ENCODE measurements around the gene KCNH1. TPM values are rescaled to one million over a fixed set of nuclear protein-coding genes. Genes with fewer than 3 reads are reported as not detected.
"Not testable (repeated sequence)": the region's sequence is repeated elsewhere in the genome, so short reads cannot be mapped to it uniquely, and the experiment has no call there.

Gene KCNH1
- total RNA-seq, 4 donors from 2014 or later, result not detected

GRCh38 chr1:210981490-210981889 lies 152.5 kb downstream of the KCNH1 start:
- intact Hi-C loops (cut with DNase I; ENCODE audit: low total_unique reads), result no loop called here
- 82 to 96% methylated on average over 1 of the region's 1 CpG for WGBS, 2 donors
- no peak overlapping the region for H3K4me3 ChIP-seq (ENCODE audit: low read depth, poor library complexity, severe bottlenecking)
- TF ChIP-seq POLR2A (IDR thresholded peaks at IDR 0.05), result no peak
- TF ChIP-seq, protein P1, sequence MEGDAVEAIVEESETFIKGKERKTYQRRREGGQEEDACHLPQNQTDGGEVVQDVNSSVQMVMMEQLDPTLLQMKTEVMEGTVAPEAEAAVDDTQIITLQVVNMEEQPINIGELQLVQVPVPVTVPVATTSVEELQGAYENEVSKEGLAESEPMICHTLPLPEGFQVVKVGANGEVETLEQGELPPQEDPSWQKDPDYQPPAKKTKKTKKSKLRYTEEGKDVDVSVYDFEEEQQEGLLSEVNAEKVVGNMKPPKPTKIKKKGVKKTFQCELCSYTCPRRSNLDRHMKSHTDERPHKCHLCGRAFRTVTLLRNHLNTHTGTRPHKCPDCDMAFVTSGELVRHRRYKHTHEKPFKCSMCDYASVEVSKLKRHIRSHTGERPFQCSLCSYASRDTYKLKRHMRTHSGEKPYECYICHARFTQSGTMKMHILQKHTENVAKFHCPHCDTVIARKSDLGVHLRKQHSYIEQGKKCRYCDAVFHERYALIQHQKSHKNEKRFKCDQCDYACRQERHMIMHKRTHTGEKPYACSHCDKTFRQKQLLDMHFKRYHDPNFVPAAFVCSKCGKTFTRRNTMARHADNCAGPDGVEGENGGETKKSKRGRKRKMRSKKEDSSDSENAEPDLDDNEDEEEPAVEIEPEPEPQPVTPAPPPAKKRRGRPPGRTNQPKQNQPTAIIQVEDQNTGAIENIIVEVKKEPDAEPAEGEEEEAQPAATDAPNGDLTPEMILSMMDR (IDR thresholded peaks at IDR 0.05), result no peak
- DNase-seq (ENCODE audit: low spot score in 2 of 2), result no peak

DNA sequence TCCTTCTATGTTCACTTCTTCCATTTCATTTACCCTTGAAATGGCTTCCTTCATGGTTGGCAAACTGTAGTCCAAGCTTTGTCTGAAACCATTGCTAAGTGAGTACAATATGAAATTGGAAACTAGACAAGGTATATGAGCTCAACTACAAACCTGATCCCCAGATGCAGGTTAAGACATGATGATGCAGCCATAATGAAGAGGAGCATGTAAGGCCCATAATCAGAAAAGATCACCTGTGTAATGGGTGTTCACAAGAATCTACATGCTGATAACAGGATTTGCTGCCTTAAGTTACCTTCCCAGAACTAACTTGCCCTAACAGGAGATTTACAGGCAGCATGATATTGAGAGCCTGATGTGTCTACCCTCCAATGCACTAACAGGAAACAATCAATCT lies 153.9 kb downstream of the KCNH1 start:
- intact Hi-C loops (cut with DNase I; ENCODE audit: low total_unique reads), result no loop called here
- DNase-seq (ENCODE audit: low spot score in 2 of 2), result no peak
- H3K4me3 ChIP-seq (ENCODE audit: low read depth, poor library complexity, severe bottlenecking), result no peak overlapping the region
- no peak for TF ChIP-seq POLR2A (IDR thresholded peaks at IDR 0.05)
- TF ChIP-seq, protein P1 (IDR thresholded peaks at IDR 0.05), result no peak

- intact Hi-C loops (cut with DNase I; ENCODE audit: low total_unique reads), result no loop called here
- WGBS, 2 donors, result 71 to 73% methylated on average over 3 of the region's 3 CpGs
- DNase-seq (ENCODE audit: low spot score in 2 of 2), result no peak
- TF ChIP-seq, protein P1 (IDR thresholded peaks at IDR 0.05), result no peak
- TF ChIP-seq POLR2A (IDR thresholded peaks at IDR 0.05), result no peak
- no peak overlapping the region for H3K4me3 ChIP-seq (ENCODE audit: low read depth, poor library complexity, severe bottlenecking)
These were observed 155.0 kb downstream of the KCNH1 start for GRCh38 chr1:210978974-210979354.

GRCh38 chr1:210978316-210978973 lies 155.5 kb downstream of the KCNH1 start:
- no peak for DNase-seq (ENCODE audit: low spot score in 2 of 2)
- TF ChIP-seq, protein P1 (IDR thresholded peaks at IDR 0.05), result no peak
- TF ChIP-seq POLR2A (IDR thresholded peaks at IDR 0.05), result no peak
- intact Hi-C loops (cut with DNase I; ENCODE audit: low total_unique reads), result no loop called here
- H3K4me3 ChIP-seq (ENCODE audit: low read depth, poor library complexity, severe bottlenecking), result no peak overlapping the region
- 86 to 87% methylated on average over 6 of the region's 6 CpGs for WGBS, 2 donors

DNA sequence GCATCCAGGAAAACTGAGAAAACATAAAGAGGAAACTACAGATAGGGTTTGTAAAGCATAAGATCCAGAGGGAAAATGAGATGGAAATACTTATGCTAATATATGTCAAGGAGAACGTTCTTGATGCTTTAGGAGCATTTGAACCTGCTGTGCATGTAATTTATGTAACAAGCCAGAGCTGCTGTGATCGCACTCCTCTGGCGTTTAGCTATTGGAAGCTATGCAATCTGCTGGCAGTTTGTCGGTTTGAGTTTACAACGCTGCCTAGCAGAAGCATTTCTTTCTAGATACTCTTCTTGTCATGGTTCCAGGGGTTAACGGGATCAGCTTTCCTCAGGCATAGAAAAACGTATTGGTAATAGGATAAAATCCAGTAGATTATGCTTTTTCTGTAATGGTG lies 182.7 kb downstream of the KCNH1 start:
- TF ChIP-seq POLR2A (IDR thresholded peaks at IDR 0.05), result no peak
- TF ChIP-seq, protein P1 (IDR thresholded peaks at IDR 0.05), result no peak
- no peak overlapping the region for H3K4me3 ChIP-seq (ENCODE audit: low read depth, poor library complexity, severe bottlenecking)
- intact Hi-C loops (cut with DNase I; ENCODE audit: low total_unique reads), result no loop called here
- DNase-seq (ENCODE audit: low spot score in 2 of 2), result no peak
- WGBS, 2 donors, result 45 to 48% methylated on average over 7 of the region's 7 CpGs

- DNase-seq (ENCODE audit: low spot score in 2 of 2); intact Hi-C loops (cut with DNase I; ENCODE audit: low total_unique reads); H3K4me3 ChIP-seq (ENCODE audit: low read depth, poor library complexity, severe bottlenecking): not testable (repeated sequence)
- 33 to 79% methylated on average over 1 to 2 of the region's 2 CpGs for WGBS, 2 donors
These were observed 183.9 kb downstream of the KCNH1 start for GRCh38 chr1:210949940-210950546.

Data from lower leg skin (tissue), 4 donors.